Activated CD8-positive, alpha-beta memory T cell treated with anti-CD3 and anti-CD28 coated beads for 24 hours (primary cell): ENCODE measurements around the gene DIAPH1.
"Not testable (repeated sequence)": the region's sequence is repeated elsewhere in the genome, so short reads cannot be mapped to it uniquely, and the experiment has no call there.

Experiments
- DNase-seq: peaks from one replicate; pipeline ENCODE4 v3.0.0-alpha.2; 2020

The DIAPH1 gene

GRCh38 chr5:141609921-141610320 lies 8.9 kb downstream of the DIAPH1 start:
- DNase-seq = not testable (repeated sequence)

GRCh38 chr5:141609044-141609443 lies 9.8 kb downstream of the DIAPH1 start:
- no peak for DNase-seq

- no peak for DNase-seq
Observed at GRCh38 chr5:141608557-141608956, 10.2 kb downstream of the DIAPH1 start.

- no peak for DNase-seq
Observed at GRCh38 chr5:141608046-141608445, 10.8 kb downstream of the DIAPH1 start.

GRCh38 chr5:141605523-141606277 lies 13.1 kb downstream of the DIAPH1 start:
- DNase-seq = peak; percentile 70

- no peak for DNase-seq
Observed at GRCh38 chr5:141603923-141604717, 14.7 kb downstream of the DIAPH1 start.

- DNase-seq = no peak
Observed at GRCh38 chr5:141602606-141603005, 16.2 kb downstream of the DIAPH1 start.

- no peak for DNase-seq
Observed at GRCh38 chr5:141598391-141599345, 20.1 kb downstream of the DIAPH1 start.

- no peak for DNase-seq
Observed at GRCh38 chr5:141597814-141598213, 21.0 kb downstream of the DIAPH1 start.

- no peak for DNase-seq
Observed at GRCh38 chr5:141597394-141597793, 21.4 kb downstream of the DIAPH1 start.

GRCh38 chr5:141596867-141597266 lies 21.9 kb downstream of the DIAPH1 start:
- no peak for DNase-seq

- no peak for DNase-seq
Observed at GRCh38 chr5:141590127-141590526, 28.7 kb downstream of the DIAPH1 start.

- no peak for DNase-seq
Observed at GRCh38 chr5:141586246-141586645, 32.6 kb downstream of the DIAPH1 start.

GRCh38 chr5:141585594-141585993 lies 33.2 kb downstream of the DIAPH1 start:
- no peak for DNase-seq

- DNase-seq = no peak
Observed at GRCh38 chr5:141574122-141574510, 44.7 kb downstream of the DIAPH1 start.

GRCh38 chr5:141573489-141574121 lies 45.2 kb downstream of the DIAPH1 start:
- DNase-seq = no peak

- no peak for DNase-seq
Observed at GRCh38 chr5:141570655-141571054, 48.1 kb downstream of the DIAPH1 start.

- no peak for DNase-seq
Observed at GRCh38 chr5:141567513-141568117, 51.2 kb downstream of the DIAPH1 start.

- DNase-seq = no peak
Observed at GRCh38 chr5:141565826-141566570, 52.8 kb downstream of the DIAPH1 start.

- DNase-seq = peak; percentile 69
Observed at GRCh38 chr5:141564216-141564692, 54.5 kb downstream of the DIAPH1 start.
